CD4-positive, alpha-beta T cell treated with Interleukin-4 for 1 hour (primary cell): ENCODE measurements around the gene MBD5.

Experiments used
- DNase-seq, 2 donors: peaks; one replicate each; pipeline ENCODE4 v3.0.0-alpha.2; 2020 to 2022

Gene MBD5

DNA sequence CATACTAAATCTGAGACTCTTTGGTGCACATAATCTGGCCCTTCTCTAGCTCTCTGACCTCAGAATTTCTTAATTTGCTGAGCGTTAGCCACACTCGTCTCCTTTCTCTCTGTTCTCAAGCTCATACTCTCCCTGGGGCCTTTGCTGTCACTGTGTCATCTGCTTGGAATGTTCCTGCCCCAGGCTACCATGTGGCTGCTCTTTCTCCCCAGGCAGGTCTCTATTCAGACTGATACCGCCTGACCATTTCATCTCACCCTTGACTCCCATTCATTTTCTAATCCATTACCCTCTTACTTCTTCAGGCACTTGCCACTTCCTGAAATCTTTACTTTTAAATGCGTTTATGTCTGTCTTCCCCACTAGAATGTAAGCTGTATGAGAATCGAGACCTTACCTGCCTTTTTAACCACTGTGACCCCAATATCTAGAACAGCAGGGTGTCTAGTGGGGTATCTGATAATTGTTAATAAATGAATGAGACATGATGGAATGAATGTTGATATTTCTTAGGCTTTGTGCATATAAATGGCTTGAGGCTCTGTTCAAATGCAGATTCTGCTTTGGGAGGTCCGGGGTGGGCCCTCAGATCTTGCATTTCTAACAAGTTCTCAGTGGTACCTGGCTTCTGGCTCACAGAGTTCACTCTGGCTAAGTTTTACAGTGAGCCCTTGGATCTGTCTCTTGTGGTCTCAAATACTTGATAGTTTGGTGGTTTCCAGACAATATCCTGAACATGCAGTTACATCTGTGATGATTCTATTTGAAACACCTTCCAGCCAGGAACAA lies 533.8 kb downstream of the MBD5 start:
- DNase-seq, result no peak

DNA sequence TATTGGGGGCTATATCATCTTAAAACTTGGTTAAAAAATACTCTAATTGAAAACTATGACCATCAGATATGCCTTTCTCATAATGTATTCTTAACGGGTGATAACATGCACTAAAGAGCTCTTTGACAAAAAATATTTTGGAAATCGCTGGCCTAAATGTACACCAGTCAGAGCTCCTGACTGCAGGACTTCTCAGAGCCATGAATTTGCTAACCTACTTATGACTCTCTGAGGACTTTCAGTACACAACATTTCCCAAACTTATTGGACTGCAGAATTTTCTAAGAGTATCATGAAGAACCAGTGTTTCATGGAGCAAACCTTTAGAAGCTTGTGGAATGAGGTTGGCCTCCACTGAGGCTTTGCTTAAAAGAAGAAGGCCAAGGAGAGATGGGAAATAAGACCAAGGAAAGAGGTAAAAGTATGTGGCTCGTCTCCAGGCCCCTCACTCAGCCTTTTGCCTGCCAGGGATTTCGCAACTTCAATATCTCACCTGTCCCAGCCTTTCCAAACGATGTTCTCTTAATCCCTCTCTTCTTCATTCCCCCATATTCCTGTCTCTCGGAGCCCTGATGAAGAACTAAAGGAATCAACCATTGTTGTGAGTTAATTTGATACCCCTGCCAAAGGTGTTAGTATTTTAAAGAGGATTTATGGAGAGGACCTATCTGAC lies 534.9 kb downstream of the MBD5 start:
- DNase-seq, result no peak

DNA sequence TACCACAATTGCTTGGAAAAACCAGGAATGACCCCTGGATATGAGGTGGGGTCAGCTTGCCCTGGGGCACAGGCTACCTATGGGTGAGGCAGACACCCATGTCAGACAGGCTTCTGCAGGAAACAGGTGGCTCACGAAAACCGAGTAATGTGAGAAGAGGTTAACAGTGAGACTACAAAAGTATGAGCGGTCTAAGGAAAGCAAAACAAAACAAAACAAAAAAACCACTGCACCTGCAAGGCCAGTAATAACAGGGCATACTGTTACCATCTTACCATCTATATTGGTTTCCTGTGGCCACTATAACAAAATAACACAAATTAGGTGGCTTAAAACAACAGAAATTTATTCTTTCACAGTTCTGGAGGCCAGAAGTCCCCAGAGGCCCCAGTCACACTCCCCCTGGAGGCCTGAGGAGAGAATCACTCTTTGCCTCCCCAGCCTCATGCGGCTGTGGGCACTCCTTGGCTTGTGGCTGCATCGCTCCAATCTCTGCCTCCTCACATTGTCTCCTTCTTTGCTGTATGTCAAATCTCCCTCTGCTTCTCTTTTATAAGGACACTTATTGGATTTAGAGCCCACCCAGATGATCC lies 537.0 kb downstream of the MBD5 start:
- DNase-seq, result no peak

DNA sequence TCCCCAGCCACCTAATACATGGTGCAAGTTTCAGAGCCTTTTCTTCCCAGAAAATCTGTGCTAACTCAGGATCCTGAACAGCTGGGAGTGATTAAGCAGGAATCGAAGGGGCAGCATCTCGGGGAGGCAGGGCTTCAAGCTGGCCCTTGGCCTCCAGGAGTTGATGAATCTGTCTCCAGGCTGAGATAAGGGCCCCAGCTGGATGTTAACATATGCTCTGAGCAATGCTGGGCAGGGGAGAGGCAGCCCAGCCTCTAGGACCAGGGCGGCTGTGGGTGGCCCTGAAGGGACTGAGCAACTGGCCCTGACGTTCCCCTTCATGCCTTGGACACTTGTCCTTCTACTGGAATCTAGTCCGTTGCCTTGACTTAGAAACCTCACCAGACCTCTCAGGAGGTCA lies 539.6 kb downstream of the MBD5 start:
- no peak for DNase-seq

DNA sequence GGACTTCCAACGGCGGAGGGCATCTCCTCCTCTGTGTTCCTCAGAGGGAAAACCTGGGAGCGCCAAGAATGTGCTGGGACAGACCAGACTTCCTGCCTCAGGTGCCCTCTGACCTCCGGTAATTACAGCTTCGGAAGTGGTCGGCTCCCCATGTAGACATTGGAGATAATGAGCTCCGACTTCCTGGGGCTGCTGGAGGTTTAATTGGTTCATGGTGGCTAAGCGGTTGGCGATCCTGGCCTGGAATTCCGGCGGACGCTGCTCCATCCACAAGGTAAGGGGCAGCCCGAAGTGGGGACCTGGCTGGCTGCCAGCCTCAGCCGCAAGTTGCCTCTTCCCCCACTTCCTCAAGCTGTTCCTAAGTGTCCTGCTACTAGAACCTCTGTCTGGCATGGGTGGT lies 540.5 kb downstream of the MBD5 start:
- DNase-seq, result no peak

DNA sequence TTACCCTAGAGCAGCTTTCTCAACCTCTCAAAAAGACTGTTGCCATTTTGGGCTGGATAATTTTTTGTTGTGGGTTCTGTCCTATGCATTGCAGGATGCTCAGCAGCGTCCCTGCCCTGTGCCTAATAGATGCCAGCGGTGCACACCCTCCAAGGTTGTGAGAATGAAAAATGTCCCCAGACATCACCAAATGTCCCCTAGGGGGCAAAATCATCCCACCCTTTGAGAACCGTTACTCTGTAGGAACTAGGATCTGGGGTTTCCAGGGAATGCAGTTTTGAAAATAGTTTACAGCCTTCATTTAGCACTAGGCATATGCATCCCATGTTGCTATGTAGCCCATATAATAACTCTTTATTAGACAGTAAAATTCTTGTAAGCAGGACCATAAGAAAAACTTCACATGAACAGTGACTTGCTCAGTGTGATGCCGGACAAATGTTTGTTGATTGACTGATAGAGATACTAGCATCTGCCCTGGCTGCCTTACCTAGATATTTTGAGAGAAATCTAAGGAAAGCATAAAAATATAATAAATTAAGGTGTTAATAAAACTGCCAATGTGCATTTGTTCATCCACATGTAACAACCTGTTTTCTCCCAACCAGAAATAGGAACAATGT lies 544.5 kb downstream of the MBD5 start:
- no peak for DNase-seq
